ENCODE data around the gene FGF18. TPM values are rescaled to one million over a fixed set of nuclear protein-coding genes. Genes with fewer than 3 reads are reported as not detected.
"Not testable (repeated sequence)": the region's sequence is repeated elsewhere in the genome, so short reads cannot be mapped to it uniquely, and the experiment has no call there.

Gene FGF18, protein sequence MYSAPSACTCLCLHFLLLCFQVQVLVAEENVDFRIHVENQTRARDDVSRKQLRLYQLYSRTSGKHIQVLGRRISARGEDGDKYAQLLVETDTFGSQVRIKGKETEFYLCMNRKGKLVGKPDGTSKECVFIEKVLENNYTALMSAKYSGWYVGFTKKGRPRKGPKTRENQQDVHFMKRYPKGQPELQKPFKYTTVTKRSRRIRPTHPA
- under 1 TPM; 0.24 to 0.40 (median 0.39) TPM for polyA plus RNA-seq (ENCODE audit: insufficient read length in 3 of 3)

DNA sequence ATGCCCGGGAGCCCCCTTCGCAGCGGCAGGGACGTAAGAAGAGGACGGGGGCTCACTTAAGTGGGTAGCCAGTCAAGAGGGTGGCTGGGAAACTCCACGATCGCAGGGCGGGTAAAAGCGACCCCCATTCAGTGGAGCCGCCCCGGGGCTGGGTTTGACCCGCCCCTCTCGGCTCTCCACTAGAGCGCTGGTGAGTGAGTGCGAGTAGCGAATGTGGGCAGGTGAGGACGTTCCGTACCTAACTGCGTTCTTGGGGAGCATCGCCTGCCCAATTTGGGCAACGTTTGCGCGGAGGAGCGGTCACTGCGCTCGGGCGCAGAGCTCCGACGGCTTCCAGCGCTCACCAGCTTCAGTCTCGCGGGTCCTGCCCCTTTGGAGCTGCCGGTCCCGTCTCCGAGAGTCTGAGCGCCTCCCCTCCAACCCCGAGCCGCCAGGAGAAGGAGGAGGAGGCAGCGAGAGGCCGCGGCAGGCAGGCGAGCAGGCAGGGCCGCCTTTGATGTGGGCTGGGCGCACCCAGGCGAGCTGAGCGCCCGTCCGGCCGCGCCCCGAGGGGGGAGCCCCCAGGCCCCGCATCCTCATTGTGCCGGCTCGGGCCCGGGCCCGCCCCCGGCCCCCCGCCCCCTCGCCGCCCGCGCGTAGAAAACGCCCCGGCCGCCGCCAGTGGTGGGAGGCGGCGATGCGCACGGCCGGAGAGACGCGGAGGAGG is at the start of gene FGF18:
TSS of gene FGF18 (plus strand) at position 666 of the 706 bp plus-strand sequence. CDS start 553 bp downstream, outside the sequence.
- peak in 2 of 3 donors; percentile 27 to 59 for DNase-seq (ENCODE audit: low read depth in 3 of 3, low spot score in 2 of 3)

DNA sequence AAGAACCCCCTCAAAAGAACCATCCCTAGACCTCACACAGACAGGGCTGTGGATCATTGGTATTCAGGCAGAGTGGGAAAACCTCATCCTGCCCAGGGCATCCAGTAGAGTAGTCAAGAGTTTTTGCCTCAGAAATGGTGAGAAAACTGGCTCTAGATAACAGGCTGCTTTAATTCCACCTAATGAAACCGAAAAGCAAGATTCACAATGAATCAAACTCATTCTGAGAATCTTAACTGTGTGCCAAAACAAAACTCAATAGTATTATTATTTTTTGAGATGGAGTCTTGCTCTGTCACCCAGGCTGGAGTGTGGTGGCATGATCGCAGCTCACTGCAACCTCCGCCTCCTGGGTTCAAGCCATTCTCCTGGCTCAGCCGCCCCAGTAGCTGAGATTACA is 49.5 kb upstream of the FGF18 start:
- DNase-seq (ENCODE audit: low read depth in 3 of 3, low spot score in 2 of 3) = no peak

DNA sequence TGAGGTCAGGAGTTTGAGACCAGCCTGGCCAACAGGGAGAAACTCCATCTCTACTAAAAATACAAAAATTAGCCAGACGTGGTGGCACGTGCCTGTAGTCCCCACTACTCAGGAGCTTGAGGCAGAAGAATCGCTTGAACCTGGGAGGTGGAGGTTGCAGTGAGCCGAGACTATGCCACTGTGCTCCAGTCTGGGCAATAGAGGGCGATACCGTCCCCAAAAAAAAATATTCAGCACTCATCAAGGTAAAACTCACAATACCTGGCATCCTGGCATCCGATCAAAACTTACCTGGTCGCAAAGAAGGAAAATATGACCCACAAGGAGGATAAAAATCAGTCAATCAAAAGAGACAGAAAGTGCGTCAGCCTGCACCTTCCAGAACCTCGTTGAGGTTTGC is 48.6 kb upstream of the FGF18 start:
- not testable (repeated sequence) for DNase-seq (ENCODE audit: low read depth in 3 of 3, low spot score in 2 of 3)

DNA sequence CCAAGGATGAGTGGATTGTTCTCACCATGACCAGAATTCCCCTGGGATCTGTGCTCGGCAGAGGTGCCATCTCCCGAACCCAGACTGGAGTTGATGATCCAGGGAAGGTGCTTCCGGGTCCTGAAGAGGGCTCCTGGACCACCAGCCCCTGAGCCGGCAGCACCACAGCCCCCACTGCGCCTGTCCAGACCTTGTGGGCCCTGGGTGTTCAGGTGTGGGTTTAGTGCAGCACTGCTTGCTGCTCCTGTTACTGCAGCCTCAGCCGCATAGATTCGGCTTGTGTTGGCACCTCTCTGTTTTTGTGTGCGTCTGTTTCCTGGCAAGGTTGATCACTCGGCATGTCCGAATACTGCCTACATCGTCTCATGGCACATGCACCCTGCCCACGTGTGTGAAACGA is 48.1 kb upstream of the FGF18 start:
- no peak for DNase-seq (ENCODE audit: low read depth in 3 of 3, low spot score in 2 of 3)

DNA sequence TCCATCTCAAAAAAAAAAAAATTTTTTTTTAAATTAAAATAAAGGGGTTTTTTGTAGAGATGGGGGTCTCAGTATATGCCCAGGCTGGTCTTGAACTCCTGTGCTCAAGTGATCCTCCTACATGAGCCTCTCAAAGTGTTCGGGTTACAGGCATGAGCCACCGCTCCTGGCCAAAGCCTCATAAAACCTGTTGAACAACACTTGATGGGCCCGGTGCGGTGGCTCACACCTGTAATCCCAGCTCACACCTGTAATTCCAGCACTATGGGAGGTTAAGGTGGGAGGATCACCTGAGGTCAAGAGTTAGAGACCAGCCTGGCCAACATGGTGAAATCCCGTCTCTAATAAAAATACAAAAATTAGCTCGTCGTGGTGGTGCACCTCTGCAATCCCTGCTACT is 39.5 kb upstream of the FGF18 start:
- DNase-seq (ENCODE audit: low read depth in 3 of 3, low spot score in 2 of 3) = no peak

DNA sequence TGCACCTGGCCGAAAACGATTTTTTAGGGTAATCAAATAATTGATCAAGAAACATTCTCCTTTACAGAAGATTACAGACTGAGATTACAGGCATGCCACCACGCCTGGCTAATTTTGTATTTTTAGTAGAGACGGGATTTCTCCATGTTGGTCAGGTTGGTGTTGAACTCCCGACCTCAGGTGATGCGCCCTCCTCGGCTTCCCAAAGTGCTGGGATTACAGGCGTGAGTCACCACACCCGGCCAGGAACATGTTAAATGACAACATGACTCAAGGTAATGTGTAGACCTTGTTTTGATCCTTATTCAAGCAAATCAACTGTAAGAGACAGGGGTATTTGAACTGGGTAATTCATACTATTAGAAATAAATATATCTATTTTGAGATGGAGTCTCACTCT is 35.0 kb upstream of the FGF18 start:
- not testable (repeated sequence) for DNase-seq (ENCODE audit: low read depth in 3 of 3, low spot score in 2 of 3)

DNA sequence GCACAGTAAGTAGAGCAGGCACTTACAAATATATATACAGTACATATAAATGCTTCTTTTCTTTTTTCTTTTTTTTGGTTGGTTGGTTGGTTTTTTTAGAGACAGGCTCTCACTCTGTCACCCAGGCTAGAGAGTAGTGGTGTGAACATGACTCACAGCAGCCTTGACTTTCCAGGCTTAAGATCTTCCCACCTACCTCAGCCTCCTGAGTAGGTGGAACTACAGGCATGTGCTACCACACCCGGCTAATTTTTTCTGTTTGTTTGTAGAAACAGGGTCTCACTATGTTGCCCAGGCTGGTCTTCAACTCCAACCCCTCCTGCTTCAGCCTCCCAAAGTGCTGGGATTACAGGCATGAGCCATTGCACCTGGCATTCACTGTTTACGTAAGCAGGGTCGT is 34.4 kb upstream of the FGF18 start:
- DNase-seq (ENCODE audit: low read depth in 3 of 3, low spot score in 2 of 3) = not testable (repeated sequence)

DNA sequence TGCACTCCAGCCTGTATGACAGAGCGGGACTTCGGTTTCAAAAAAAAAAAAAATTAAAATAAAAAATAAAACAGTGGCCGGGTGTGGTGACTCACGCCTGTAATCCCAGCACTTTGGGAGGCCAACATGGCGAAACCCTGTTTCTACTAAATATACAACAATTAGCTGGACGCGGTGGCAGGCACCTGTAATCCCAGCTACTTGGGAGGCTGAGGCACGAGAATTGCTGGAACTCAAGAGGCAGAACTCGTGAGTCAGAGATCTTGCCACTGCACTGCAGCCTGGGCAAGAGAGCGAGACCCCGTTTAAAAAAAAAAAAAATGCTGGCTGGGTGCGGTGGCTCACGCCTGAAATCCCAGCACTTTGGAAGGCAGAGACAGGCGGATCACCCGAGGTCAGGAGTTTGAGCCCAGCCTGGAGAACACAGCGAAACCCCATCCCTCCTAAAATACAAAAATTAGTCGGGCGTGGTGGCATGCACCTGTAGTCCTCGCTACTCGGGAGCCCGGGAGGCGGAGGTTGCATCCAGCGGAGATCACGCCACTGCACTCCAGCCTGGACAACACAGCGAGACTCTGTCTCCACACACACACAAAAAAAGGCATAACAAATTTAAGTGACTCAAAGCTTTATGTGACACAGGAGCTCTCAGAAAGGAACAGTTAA is 33.3 kb upstream of the FGF18 start:
- DNase-seq (ENCODE audit: low read depth in 3 of 3, low spot score in 2 of 3) = no peak

DNA sequence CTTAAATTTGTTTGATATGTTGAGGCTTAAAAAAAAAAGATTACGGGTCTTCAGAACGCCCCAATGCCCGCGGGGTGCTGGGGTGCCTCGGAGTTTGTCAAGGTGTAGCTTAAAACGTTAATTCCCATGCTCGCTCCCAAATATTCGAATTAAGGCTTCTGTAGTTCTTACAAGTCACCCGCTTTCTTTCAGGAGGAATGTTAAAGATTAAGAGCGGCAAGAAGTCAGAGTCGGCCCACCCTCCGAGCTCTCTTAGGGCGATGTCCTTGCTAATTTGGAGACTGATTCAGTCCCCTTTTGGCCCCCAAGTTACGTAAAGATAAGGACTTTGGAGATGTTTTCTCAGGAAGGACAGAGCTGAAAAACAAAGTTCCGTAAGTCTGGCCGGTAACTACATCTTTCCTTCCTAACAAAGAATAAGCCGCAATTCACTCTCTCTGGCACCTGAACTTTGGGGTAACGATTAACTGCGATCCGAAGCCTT is 32.5 kb upstream of the FGF18 start:
- DNase-seq (ENCODE audit: low read depth in 3 of 3, low spot score in 2 of 3) = peak in 2 of 3 donors; percentile 9 to 55

DNA sequence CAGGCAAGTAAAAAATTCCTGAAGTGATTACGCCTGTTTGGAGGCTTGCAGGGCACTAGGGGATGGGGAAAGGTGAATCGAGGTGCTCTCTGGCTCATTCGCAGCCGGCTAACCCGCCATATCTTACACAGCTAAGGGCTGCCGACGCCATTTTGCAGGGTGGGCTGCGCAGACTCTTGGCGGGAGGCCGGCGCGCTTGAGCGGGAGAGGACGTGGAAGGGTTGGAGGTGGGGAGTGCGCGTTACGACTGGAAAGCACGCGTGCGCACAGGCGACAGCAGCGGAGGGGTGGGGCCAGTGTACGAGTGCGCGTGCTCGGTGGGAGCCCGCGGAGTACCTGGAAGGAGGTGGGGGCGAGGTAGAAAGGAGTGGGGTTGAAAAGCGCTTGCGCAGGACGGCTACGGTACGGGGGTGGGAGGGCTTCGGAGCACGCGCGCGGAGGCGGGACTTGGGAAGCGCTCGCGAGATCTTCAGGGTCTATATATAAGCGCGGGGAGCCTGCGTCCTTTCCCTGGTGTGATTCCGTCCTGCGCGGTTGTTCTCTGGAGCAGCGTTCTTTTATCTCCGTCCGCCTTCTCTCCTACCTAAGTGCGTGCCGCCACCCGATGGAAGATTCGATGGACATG is 32.0 kb upstream of the FGF18 start, which contains the start of gene NPM1:
TSS of gene NPM1 (plus strand) at position 505 of the 625 bp plus-strand sequence. CDS start at position 605, 100 bp downstream.
- peak; percentile 93 to 98 (median 97) for DNase-seq (ENCODE audit: low read depth in 3 of 3, low spot score in 2 of 3)

DNA sequence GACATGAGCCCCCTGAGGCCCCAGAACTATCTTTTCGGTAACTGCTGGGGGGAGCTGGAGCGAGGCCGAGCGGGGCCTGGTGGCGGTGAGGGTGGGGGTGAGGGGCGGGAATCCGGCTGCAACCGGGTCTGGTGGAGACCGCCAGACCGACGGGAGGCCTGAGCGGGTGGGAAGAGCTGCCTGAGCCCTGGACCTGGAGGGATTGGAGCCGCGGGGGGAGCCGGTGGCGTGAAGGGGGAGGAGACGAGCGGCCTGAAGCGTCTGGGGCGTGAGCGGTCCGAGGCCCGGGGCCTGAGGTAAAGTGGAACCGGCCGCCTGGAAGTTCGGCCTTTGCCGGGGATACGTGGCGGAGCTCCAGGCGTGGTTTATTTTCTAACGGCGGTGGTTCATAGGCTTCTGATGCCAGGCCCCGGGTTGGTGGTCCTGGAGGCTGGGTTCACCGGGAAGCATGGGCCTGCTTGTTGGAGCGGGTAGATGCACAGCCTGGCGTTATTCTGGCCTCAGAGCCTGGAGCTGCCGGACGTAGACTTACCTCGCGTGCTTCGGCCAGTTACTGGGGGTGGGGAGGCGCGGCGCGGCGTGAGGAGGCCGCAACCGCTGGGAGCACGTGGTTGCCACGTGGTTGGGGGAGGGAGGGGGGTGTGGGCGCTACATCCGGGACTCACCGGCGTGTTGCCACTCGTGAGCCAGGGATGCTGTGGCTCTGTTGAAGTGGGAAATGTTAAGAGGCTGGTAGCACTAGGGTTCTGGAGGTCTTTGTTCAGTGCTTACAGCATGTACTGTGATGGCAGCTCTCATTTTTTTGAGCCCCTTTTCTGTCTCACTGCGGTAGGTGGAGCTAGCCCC is 31.3 kb upstream of the FGF18 start:
- peak; percentile 44 to 61 (median 48) for DNase-seq (ENCODE audit: low read depth in 3 of 3, low spot score in 2 of 3)

DNA sequence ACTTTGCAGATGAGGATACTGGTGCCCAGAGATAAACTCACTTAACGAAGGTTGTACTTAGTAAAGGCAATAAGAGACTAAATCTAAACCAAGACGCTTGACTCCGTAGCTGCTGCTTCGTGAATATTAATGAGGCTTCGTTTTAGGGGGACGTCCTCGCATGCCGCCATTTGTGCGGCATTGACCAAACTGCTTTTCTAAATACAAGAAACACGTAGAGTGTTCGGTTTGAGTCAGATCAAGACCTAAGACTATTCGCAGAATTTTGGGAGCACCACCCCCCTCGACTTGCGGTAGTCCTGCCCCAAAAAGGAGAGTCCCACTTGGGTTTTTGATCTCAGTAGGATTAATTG is 30.7 kb upstream of the FGF18 start:
- no peak for DNase-seq (ENCODE audit: low read depth in 3 of 3, low spot score in 2 of 3)

DNA sequence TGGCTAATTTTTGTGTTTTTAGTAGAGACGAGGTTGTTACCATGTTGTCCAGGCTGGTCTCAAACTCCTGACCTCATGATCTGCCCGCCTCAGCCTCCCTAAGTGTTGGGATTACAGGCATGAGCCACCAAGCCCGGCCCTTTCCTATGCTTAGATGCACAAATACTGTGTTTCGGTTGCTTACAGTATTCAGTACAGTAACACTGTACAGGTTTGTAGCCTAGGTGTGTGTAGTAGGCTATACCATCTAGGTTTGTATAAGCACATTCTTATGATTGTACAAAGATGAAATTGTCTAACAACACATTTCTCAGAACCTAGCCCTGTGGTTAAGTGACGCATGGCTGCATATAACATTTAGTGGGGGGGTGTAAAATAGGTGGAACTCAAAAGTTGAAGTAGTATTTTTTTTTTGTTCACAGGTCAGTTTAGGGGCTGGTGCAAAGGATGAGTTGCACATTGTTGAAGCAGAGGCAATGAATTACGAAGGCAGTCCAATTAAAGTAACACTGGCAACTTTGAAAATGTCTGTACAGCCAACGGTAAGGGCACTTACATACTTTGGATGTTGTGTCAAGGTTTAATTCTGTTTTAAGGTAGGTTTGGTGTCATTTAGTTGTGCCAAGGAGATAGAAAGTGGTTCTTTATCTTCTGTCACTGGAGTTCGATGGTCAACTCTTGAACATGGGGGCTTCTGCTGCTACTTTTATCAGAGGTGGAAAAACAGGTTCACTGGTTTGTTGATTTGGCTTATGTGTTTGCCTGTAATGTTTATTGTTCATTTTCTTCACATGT is 28.4 kb upstream of the FGF18 start:
- no peak for DNase-seq (ENCODE audit: low read depth in 3 of 3, low spot score in 2 of 3)

DNA sequence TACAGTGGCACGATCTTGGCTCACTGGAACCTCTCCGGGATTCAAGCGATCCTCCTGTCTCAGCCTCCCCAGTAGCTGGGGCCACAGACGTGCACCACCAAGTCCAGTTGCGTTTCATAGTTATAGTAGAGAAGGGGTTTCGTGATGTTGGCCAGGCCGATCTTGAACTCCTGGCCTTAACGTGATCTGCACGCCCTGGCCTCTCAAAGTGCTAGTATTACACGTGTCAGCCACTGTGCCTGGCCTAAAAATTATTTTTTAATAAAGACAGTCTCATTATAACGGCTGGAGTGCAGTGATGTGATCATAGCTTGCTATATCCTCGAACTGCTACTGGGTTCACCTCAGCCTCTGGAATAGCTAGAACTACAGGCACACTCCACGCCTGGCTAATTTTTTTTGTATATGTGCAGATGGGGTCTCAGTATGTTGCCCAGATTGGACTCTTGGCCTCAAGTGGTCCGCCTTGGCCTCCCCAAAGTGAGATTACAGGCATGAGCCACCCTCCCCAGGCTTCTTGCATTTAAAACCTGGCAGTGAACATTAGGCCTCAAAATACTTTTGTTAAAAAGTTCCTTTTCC is 27.4 kb upstream of the FGF18 start:
- no peak for DNase-seq (ENCODE audit: low read depth in 3 of 3, low spot score in 2 of 3)

DNA sequence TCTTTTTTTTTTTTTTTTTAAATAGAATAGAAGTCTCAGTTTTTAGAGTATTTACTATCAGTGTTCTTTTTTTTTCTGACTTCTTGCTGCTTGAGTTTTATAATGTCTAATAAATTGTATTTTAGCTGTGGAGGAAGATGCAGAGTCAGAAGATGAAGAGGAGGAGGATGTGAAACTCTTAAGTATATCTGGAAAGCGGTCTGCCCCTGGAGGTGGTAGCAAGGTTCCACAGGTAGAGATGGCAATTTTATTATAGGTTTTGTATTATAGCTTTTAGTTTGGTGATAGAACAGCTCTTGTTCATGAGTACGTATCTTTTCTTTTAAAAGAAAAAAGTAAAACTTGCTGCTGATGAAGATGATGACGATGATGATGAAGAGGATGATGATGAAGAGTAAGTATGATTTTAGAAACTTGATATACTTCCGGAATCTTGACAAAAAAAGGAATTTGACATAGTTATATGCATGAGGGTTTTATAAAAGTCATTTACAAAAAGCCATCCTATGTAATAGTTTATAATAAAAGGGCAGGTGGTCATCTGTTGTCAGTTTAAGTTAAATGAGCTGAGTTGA is 26.8 kb upstream of the FGF18 start:
- DNase-seq (ENCODE audit: low read depth in 3 of 3, low spot score in 2 of 3) = no peak

DNA sequence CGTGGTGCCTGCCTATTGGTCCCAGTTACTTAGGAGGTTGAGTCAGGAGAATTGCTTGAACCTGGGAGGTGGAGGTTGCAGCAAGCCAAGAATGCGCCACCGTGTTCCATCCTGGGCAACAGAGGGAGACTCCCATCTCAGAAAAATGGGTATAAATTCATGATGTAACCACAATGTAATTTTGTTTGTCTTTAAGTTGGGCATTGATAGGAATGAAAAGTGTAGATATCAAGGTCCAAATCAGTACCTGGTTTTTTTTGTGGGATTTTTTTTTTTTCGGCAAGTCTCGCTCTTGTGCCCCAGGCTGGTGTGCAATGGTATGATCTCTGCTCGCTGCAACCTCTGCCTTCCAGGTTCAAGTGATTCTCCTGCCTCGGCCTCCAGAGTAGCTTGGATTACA is 24.4 kb upstream of the FGF18 start:
- DNase-seq (ENCODE audit: low read depth in 3 of 3, low spot score in 2 of 3) = no peak

DNA sequence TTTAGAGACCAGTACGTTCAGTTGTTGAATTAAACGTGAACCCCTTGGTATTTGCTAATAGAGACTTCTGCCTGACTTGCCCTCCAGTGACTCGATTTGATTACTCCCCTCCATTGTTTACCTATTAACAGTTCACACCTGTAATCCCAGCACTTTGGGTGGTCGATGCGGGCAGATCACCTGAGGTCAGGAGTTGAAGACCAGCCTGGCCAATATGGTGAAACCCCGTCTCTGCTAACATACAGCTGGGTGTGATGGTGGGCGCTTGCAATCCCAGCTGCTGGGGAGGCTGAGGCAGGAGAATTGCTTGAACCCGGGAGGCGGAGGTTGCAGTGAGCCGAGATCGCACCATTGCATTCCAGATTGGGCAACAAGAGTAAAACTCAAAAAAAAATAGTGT is 22.9 kb upstream of the FGF18 start:
- DNase-seq (ENCODE audit: low read depth in 3 of 3, low spot score in 2 of 3) = not testable (repeated sequence)

DNA sequence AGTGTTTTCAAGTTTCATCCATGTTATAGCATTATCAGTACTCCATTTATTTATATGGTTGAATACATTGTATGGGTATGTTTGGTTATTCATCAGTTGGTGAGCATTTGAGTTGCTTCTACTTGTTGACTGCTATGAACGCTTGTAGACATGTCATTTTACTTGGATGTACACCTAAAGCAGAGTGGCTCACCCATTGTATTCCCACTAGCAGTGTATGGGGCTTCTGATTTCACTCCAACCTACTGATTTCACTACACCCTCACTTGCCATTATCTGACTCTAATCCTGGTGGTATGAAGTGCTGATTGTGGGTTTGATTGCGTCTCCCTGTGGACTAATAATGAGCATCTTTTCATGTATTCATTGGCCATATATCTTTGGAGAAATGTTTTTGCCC is 22.3 kb upstream of the FGF18 start:
- DNase-seq (ENCODE audit: low read depth in 3 of 3, low spot score in 2 of 3) = no peak

DNA sequence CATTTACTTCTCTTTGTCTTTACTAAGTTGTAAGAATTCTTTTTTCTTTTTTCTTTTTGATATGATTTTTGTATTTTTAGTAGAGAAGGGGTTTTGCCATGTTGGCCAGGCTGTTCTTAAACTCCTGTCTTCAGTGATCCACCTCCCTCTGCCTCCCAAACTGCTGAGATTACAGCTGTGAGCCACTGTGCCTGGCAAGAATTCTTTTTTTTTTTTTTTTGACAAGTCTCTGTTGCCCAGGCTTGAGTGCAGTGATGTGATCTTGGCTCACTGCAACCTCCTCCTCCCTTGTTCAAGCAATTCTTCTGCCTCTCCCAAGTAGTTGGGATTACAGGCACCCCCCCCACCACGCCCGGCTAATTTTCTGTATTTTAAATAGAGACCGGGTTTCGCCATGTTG is 21.8 kb upstream of the FGF18 start:
- DNase-seq (ENCODE audit: low read depth in 3 of 3, low spot score in 2 of 3) = no peak
